PFSK-1 (cell line): Measurements from ENCODE around the gene RINT1.

Experiments
- FOXP2 ChIP-seq: optimal IDR thresholded peaks from 2 replicates; pipeline ENCODE3; 2011; ENCODE audit warnings: borderline replicate concordance, control low read depth, inconsistent platforms; ENCODE audit not compliant: insufficient read depth; ENCODE audit errors: extremely low read length, extremely low read depth
- POLR2AphosphoS5 ChIP-seq: IDR thresholded peaks from 2 replicates; pipeline ENCODE4 v1.6.1; 2012; ENCODE audit warnings: low read depth, mild to moderate bottlenecking, control low read depth, low read length, moderate library complexity
- REST ChIP-seq, 2 experiments: IDR thresholded peaks; 2 replicates each; pipeline versions ENCODE4 v1.6.1 to v1.8.0; 2011 to 2012; ENCODE audit warnings: low read depth in 2 of 2, low read length in 2 of 2, control low read depth in 1 of 2, inconsistent platforms in 1 of 2, mild to moderate bottlenecking in 1 of 2, moderate library complexity in 1 of 2; ENCODE audit not compliant: insufficient read depth in 1 of 2
- SIN3A ChIP-seq: IDR thresholded peaks from 2 replicates; pipeline ENCODE4 v1.6.1; 2012; ENCODE audit warnings: mild to moderate bottlenecking, low read length, moderate library complexity, borderline replicate concordance; ENCODE audit not compliant: insufficient read depth
- TAF1 ChIP-seq: IDR thresholded peaks from 2 replicates; pipeline ENCODE4 v1.6.1; 2012; ENCODE audit warnings: low read length, control low read depth, borderline replicate concordance; ENCODE audit not compliant: insufficient read depth

RINT1 gene

GRCh38 chr7:105512926-105513526 is 19.0 kb upstream of the RINT1 start:
- TF ChIP-seq TAF1 (no peak), REST (IDR thresholded peaks at IDR 0.05; ENCODE audit: insufficient read depth in 1 of 2, low read depth in 2 of 2, low read length in 2 of 2) (no peak), POLR2AphosphoS5 (no peak), FOXP2 (no peak), SIN3A (no peak)

- no peak for TF ChIP-seq SIN3A
- no peak for TF ChIP-seq TAF1
- no peak for TF ChIP-seq FOXP2
- TF ChIP-seq POLR2AphosphoS5 = no peak
- no peak for TF ChIP-seq REST (IDR thresholded peaks at IDR 0.05; ENCODE audit: insufficient read depth in 1 of 2, low read depth in 2 of 2, low read length in 2 of 2)
These were observed 12.6 kb upstream of the RINT1 start for GRCh38 chr7:105519353-105519752.

- TF ChIP-seq TAF1 (no peak), POLR2AphosphoS5 (no peak), FOXP2 (no peak), REST (IDR thresholded peaks at IDR 0.05; ENCODE audit: insufficient read depth in 1 of 2, low read depth in 2 of 2, low read length in 2 of 2) (no peak), SIN3A (0 out of 2 replicates have a peak, but pooled peaks have one; percentile 17)
These were observed 10.8 kb upstream of the RINT1 start for GRCh38 chr7:105521027-105521716.

GRCh38 chr7:105521717-105522463 is 10.1 kb upstream of the RINT1 start, which contains the start of gene PUS7:
PUS7 (minus strand) TSS chr7:105522271; CDS start chr7:105508512, 13,759 bp downstream.
- TF ChIP-seq POLR2AphosphoS5 (peak; percentile 79), FOXP2 (peak; percentile 50), TAF1 (peak; percentile 79; the same call in 1 of the 2 replicates), SIN3A (no peak)

DNA sequence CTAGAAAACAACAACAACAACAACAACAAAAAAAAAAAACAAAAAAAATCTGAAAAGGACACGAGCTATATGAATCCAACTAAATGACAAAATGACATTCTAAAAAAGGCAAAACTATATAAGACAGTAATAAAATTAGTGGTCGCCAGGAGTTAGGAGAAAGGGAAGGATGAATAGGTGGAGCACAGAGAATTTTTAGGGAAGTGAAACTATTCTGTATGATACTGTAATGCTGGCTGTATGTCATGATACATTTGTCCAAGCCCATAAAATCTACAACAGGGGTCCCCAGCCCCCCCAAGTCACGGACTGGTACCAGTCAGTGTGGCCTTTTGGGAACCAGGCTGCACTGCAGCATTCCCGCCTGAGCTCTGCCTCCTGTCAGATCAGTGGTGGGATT is 7.2 kb upstream of the RINT1 start:
- TF ChIP-seq SIN3A (no peak), REST (IDR thresholded peaks at IDR 0.05; ENCODE audit: insufficient read depth in 1 of 2, low read depth in 2 of 2, low read length in 2 of 2) (no peak), FOXP2 (no peak), TAF1 (no peak), POLR2AphosphoS5 (no peak)
